H1 (cell line): ENCODE data around the gene EFEMP2. TPM values are rescaled to one million over a fixed set of nuclear protein-coding genes. Genes with fewer than 3 reads are reported as not detected.
A peak's percentile ranks its signal among the peaks of the same experiment; 100 is the strongest.

ENCODE experiments used
- CTCF ChIA-PET: fragments of 300-600 bp; sonication (Branson Sonifier 250); formaldehyde crosslinking; loops from one replicate; lab custom pipeline; 2021; ENCODE audit not compliant: partially characterized antibody; lab: Charles Lee
- POLR2A ChIA-PET: fragments of 300-600 bp; sonication (Branson Sonifier 250); formaldehyde crosslinking; loops from one replicate; lab custom pipeline; 2021; ENCODE audit warnings: inconsistent platforms; ENCODE audit not compliant: partially characterized antibody; lab: Charles Lee
- DNase-seq, 2 experiments: peaks; one replicate each; pipeline versions ENCODE4 v3.0.0 to v3.0.0-alpha.2; 2010 to 2022; ENCODE audit warnings: low spot score in 2 of 2, low read depth in 1 of 2, mixed read lengths in 1 of 2
- FAIRE-seq: peaks from 2 replicates; lab custom pipeline; 2011; peaks lifted over from hg19 to GRCh38; lab: Jason Lieb, UNC
- H2AFZ ChIP-seq: 2 replicates; pipeline ENCODE4 v1.8.1; 2012; ENCODE audit warnings: low read length, inconsistent platforms
- H2AK5ac ChIP-seq: 2 replicates; pipeline ENCODE4 v1.6.1; 2013; ENCODE audit warnings: low read depth, low read length
- H2BK120ac ChIP-seq: replicated peaks from 2 replicates; pipeline ENCODE3; 2013; ENCODE audit warnings: low read depth, low read length, inconsistent platforms
- H2BK12ac ChIP-seq: 2 replicates; pipeline ENCODE4 v1.6.1; 2013; ENCODE audit warnings: low read depth, low read length
- H2BK15ac ChIP-seq: 2 replicates; pipeline ENCODE4 v1.6.1; 2013; ENCODE audit warnings: low read length
- H2BK20ac ChIP-seq: 2 replicates; pipeline ENCODE4 v1.6.1; 2013; ENCODE audit warnings: low read length
- H2BK5ac ChIP-seq: 2 replicates; pipeline ENCODE4 v1.6.1; 2013; ENCODE audit warnings: low read depth, low read length
- H3K14ac ChIP-seq: 2 replicates; pipeline ENCODE4 v1.6.1; 2013; ENCODE audit warnings: inconsistent platforms; ENCODE audit not compliant: insufficient read length
- H3K18ac ChIP-seq: 2 replicates; pipeline ENCODE4 v1.6.1; 2013; ENCODE audit warnings: low read length; ENCODE audit errors: extremely low read depth
- H3K23ac ChIP-seq: 2 replicates; pipeline ENCODE4 v1.6.1; 2013; ENCODE audit warnings: inconsistent platforms; ENCODE audit not compliant: insufficient read length
- H3K23me2 ChIP-seq: 2 replicates; pipeline ENCODE4 v1.6.1; 2013; ENCODE audit warnings: low read depth, low read length
- H3K27ac ChIP-seq: 2 replicates; pipeline ENCODE4 v1.6.1; 2011; ENCODE audit warnings: low read depth, low read length, inconsistent platforms
- H3K27me3 ChIP-seq, 4 experiments: replicated peaks in 1 of 4; 1 replicate in 1 of 4; 2 replicates in 3 of 4; pipeline versions ENCODE4 v1.6.1 to v1.8.1; 2011 to 2013; ENCODE audit warnings: low read length in 3 of 4, mild to moderate bottlenecking in 3 of 4, inconsistent platforms in 2 of 4, mixed read lengths in 2 of 4, moderate library complexity in 1 of 4; ENCODE audit not compliant: control insufficient read depth in 3 of 4, insufficient read depth in 3 of 4; ENCODE audit errors: extremely low read depth in 1 of 4
- H3K36me3 ChIP-seq, 4 experiments: 2 replicates each; pipeline versions ENCODE4 v1.6.1 to v1.8.1; 2011 to 2013; ENCODE audit warnings: mild to moderate bottlenecking in 4 of 4, low read length in 3 of 4, moderate library complexity in 2 of 4, control low read depth in 1 of 4, inconsistent platforms in 1 of 4; ENCODE audit not compliant: insufficient read depth in 4 of 4, control insufficient read depth in 2 of 4
- H3K4ac ChIP-seq: replicated peaks from 2 replicates; pipeline ENCODE3; 2013; ENCODE audit warnings: low read length, low read depth, mixed read lengths, inconsistent platforms; ENCODE audit not compliant: insufficient read length
- H3K4me1 ChIP-seq, 4 experiments: replicated peaks in 1 of 4; 1 replicate in 1 of 4; 2 replicates in 3 of 4; pipeline versions ENCODE4 v1.6.1 to v1.8.1; 2011 to 2013; ENCODE audit warnings: low read length in 3 of 4, inconsistent platforms in 2 of 4, mixed read lengths in 1 of 4; ENCODE audit not compliant: insufficient read depth in 4 of 4, control insufficient read depth in 3 of 4
- H3K4me2 ChIP-seq, 2 experiments: 2 replicates each; pipeline versions ENCODE4 v1.6.1 to v1.8.1; 2011 to 2013; ENCODE audit warnings: low read depth in 2 of 2, low read length in 2 of 2, control low read depth in 1 of 2, inconsistent platforms in 1 of 2, mild to moderate bottlenecking in 1 of 2; ENCODE audit not compliant: insufficient read depth in 1 of 2
- H3K4me3 ChIP-seq, 4 experiments: fragments of 200-600, 300-600 bp in 1 of 4; sonication (generic), shearing (Covaris generic), sonication (Bioruptor Twin) in 1 of 4; 2 replicates each; pipeline versions ENCODE4 v1.5.1 to v1.8.1; 2011 to 2016; ENCODE audit warnings: low read length in 4 of 4, low read depth in 3 of 4, control low read depth in 2 of 4, inconsistent platforms in 2 of 4, mild to moderate bottlenecking in 2 of 4, mixed read lengths in 1 of 4, moderate library complexity in 1 of 4; ENCODE audit not compliant: insufficient read depth in 2 of 4; ENCODE audit errors: extremely low read depth in 1 of 4
- H3K56ac ChIP-seq: replicated peaks from 2 replicates; pipeline ENCODE3; 2013; ENCODE audit warnings: low read depth, mild to moderate bottlenecking, mixed read lengths, low read length, inconsistent platforms; ENCODE audit not compliant: insufficient read length
- H3K79me1 ChIP-seq: 2 replicates; pipeline ENCODE4 v1.6.1; 2013; ENCODE audit warnings: low read depth, low read length, control low read depth
- H3K79me2 ChIP-seq, 2 experiments: 2 replicates each; pipeline versions ENCODE4 v1.6.1 to v1.8.1; 2012 to 2013; ENCODE audit warnings: low read length in 2 of 2, mild to moderate bottlenecking in 2 of 2, inconsistent platforms in 1 of 2; ENCODE audit not compliant: insufficient read depth in 2 of 2, control insufficient read depth in 1 of 2
- H3K9ac ChIP-seq, 4 experiments: replicated peaks in 1 of 4; 1 replicate in 1 of 4; 2 replicates in 3 of 4; pipeline versions ENCODE4 v1.6.1 to v1.8.1; 2011 to 2013; ENCODE audit warnings: low read depth in 3 of 4, low read length in 3 of 4, control low read depth in 2 of 4, mild to moderate bottlenecking in 2 of 4, moderate library complexity in 2 of 4, inconsistent platforms in 1 of 4; ENCODE audit errors: extremely low read depth in 1 of 4
- H3K9me3 ChIP-seq, 2 experiments: 2 replicates each; pipeline versions ENCODE4 v1.6.1 to v1.8.1; 2012 to 2013; ENCODE audit warnings: mild to moderate bottlenecking in 2 of 2, moderate library complexity in 2 of 2, control low read depth in 1 of 2, inconsistent platforms in 1 of 2, low read depth in 1 of 2, low read length in 1 of 2, mixed read lengths in 1 of 2; ENCODE audit not compliant: insufficient read depth in 2 of 2
- H4K20me1 ChIP-seq, 2 experiments: replicated peaks in 1 of 2; 2 replicates each; pipeline versions ENCODE3 to v1.8.1; 2011 to 2013; ENCODE audit warnings: inconsistent platforms in 2 of 2, low read length in 2 of 2, mild to moderate bottlenecking in 1 of 2; ENCODE audit not compliant: insufficient read depth in 2 of 2, control insufficient read depth in 1 of 2
- H4K5ac ChIP-seq: 2 replicates; pipeline ENCODE4 v1.6.1; 2013; ENCODE audit warnings: low read length, low read depth, mixed read lengths, inconsistent platforms; ENCODE audit not compliant: insufficient read length
- H4K8ac ChIP-seq: 2 replicates; pipeline ENCODE4 v1.8.0; 2013; ENCODE audit warnings: mild to moderate bottlenecking, moderate library complexity, low read length, inconsistent platforms; ENCODE audit not compliant: insufficient read depth; ENCODE audit errors: extremely low read depth
- H4K91ac ChIP-seq: replicated peaks from 2 replicates; pipeline ENCODE3; 2013; ENCODE audit warnings: low read length, mixed read lengths, inconsistent platforms; ENCODE audit not compliant: insufficient read length
- BRCA1 ChIP-seq: IDR thresholded peaks from 2 replicates; pipeline ENCODE4 v1.6.1; 2012; ENCODE audit warnings: low read depth, low read length, improper control_type of control experiment
- POLR2AphosphoS5 ChIP-seq: IDR thresholded peaks from 2 replicates; pipeline ENCODE4 v1.6.1; 2011; ENCODE audit warnings: low read depth, low read length
- WGBS, 2 experiments: shearing (Covaris generic) in 1 of 2; methylation state at CpG; one replicate each; pipeline versions ENCODE4 v1.1.6 to v1.1.7; 2013 to 2015; ENCODE audit warnings: low lambda C conversion rate in 2 of 2, mixed read lengths in 2 of 2, inconsistent platforms in 1 of 2, low coverage in 1 of 2, missing lambda C conversion rate in 1 of 2; ENCODE audit not compliant: insufficient replicate concordance in 2 of 2, insufficient coverage in 1 of 2, insufficient read length in 1 of 2; ENCODE audit errors: extremely low coverage in 1 of 2, missing lambda C conversion rate in 1 of 2; 5-methylcytosine and 5-hydroxymethylcytosine counted together
- polyA plus RNA-seq, 7 experiments: library from polyadenylated mRNA; depleted of rRNA in 3 of 7; stranded (reverse) in 5 of 7; unstranded in 2 of 7; fragments of >200 nt in 5 of 7; fragments of 200-250 nt in 2 of 7; gene quantifications; 1 replicate in 5 of 7; 2 replicates in 1 of 7; 4 replicates in 1 of 7; pipeline versions ENCODE4 v1.2.1 to v1.2.3, GENCODE V29; 2011 to 2013; ENCODE audit warnings: missing spikeins in 2 of 7, mixed read lengths in 2 of 7
- total RNA-seq: library from RNA; stranded (reverse); fragmentation: NEBNext Ultra II Directional; extraction: Animal tissue kit (Norgen Biotek cat#: 25700); gene quantifications from 2 replicates; pipeline ENCODE4 v1.2.1, GENCODE V29; 2021

EFEMP2 gene
- total and polyA plus RNA-seq, 2 of the 8 experiments (the other 6 are each of a cell fraction or from before 2014, with no cell fraction given): 8.8 to 17.2 TPM

- no peak overlapping the region for H2BK15ac ChIP-seq
- H3K79me1 ChIP-seq: no peaks in the 10 kb centered on the region; the same call in 1 of the 2 replicates
- no peak overlapping the region for H2BK20ac ChIP-seq
- ChIA-PET POLR2A (interaction anchor here (1.2 to 39.7 kb wide), 3 partner anchors 7 to 117 kb away, joined by 3 to 1071 read pairs (median 1071); partner anchors contain the start of genes CCDC85B, CFL1, CTSW and EFEMP2), CTCF (interaction anchor here (0.6 to 9.9 kb wide), 7 partner anchors 9 to 293 kb away, joined by 3 to 191 read pairs (median 6); partner anchors contain the start of genes CCDC85B, EFEMP2, FIBP and ZNRD2)
- no peak overlapping the region for H2BK12ac ChIP-seq
- H3K9me3 ChIP-seq: no peaks in the 10 kb centered on the region
- no peak overlapping the region for H3K27ac ChIP-seq
- no peak overlapping the region for H3K14ac ChIP-seq
- H2BK5ac ChIP-seq: no peak overlapping the region
- H3K36me3 ChIP-seq: peaks cover 5 to 17% (median 14%) of the 10 kb centered on the region in 4 experiments
- H3K9ac ChIP-seq: no peak overlapping the region
- H2AK5ac ChIP-seq: no peak overlapping the region
- H4K5ac ChIP-seq: no peak overlapping the region
- no peak overlapping the region for H3K23ac ChIP-seq
- no peak overlapping the region for H3K18ac ChIP-seq
- H3K23me2 ChIP-seq: peaks cover 20% of the 10 kb centered on the region
- H3K27me3 ChIP-seq: no peaks in the 10 kb centered on the region
- no peaks in the 10 kb centered on the region for H4K20me1 ChIP-seq
- no peak overlapping the region for H4K91ac ChIP-seq
- DNase-seq (no peak), FAIRE-seq (no peak)
- H2BK120ac ChIP-seq: no peak overlapping the region
- no peak overlapping the region for H3K56ac ChIP-seq
- H4K8ac ChIP-seq: 0 out of 2 replicates have a peak overlapping the region, but pooled peaks have one; percentile 40
- no peak overlapping the region for H3K4me2 ChIP-seq
- no peak overlapping the region for H3K4ac ChIP-seq
- peaks cover 0 to 5% of the 10 kb centered on the region in 2 experiments; a peak in 1 of 4 replicates for H3K79me2 ChIP-seq
- no peak overlapping the region for H2AFZ ChIP-seq
- H3K4me1 ChIP-seq: peaks cover 0 to 10% (median 7%) of the 10 kb centered on the region in 4 experiments; a peak in 5 of 7 replicates
- no peak for TF ChIP-seq BRCA1
- peak; percentile 64; the same call in 1 of the 2 replicates for TF ChIP-seq POLR2AphosphoS5
- H3K4me3 ChIP-seq: no peak overlapping the region
- WGBS, 2 experiments: 92% methylated on average over 20 of the region's 24 CpGs; no CpG with 5 or more reads in 1 of the 2 experiments
Measured at GRCh38 chr11:65862941-65863888, 9.4 kb downstream of the EFEMP2 start.
